Measurements from ENCODE around the gene RIN3. TPM values are rescaled to one million over a fixed set of nuclear protein-coding genes. Genes with fewer than 3 reads are reported as not detected.

The RIN3 gene
- polyA plus RNA-seq, 3 donors: 42.8 to 144 (median 54.6) TPM

- H3K4me1 ChIP-seq (ENCODE audit: control insufficient read depth in 1 of 2, insufficient read depth in 2 of 2, low read length in 2 of 2): peaks cover 61 to 62% of the 10 kb centered on the region in 2 donors
- peaks cover 0 to 7% (median 0%) of the 10 kb centered on the region in 7 donors for H3K9me3 Mint-ChIP-seq
- H2AFZ ChIP-seq (ENCODE audit: insufficient read depth, low read depth, low read length, poor library complexity, severe bottlenecking): no peak overlapping the region
- peak overlapping the region; percentile 49 to 98 for H3K27ac ChIP-seq (ENCODE audit: low read depth in 1 of 2, low read length in 2 of 2)
- H3K4me1 Mint-ChIP-seq: peaks cover 62% of the 10 kb centered on the region
- peaks cover 0 to 4% (median 0%) of the 10 kb centered on the region in 3 donors for H3K27me3 Mint-ChIP-seq (ENCODE audit: low read depth in 3 of 3)
- peak in 1 of 3 donors; percentile 29 for DNase-seq
- no peak overlapping the region for H3K4me2 ChIP-seq (replicated peaks; ENCODE audit: extremely low read depth, low read length, poor library complexity, severe bottlenecking)
- H3K36me3 ChIP-seq (replicated peaks in 1 of 2; ENCODE audit: control insufficient read depth in 1 of 2, insufficient read depth in 2 of 2, low read length in 2 of 2): peaks cover 40 to 50% of the 10 kb centered on the region in 2 donors
- no peaks in the 10 kb centered on the region for H3K27me3 ChIP-seq (ENCODE audit: control insufficient read depth in 2 of 2, insufficient read depth in 2 of 2, low read length in 2 of 2)
- peaks cover 61 to 72% of the 10 kb centered on the region in 2 donors for H3K36me3 Mint-ChIP-seq
- peak overlapping the region in 1 of 3 experiments; percentile 27 for H3K4me3 ChIP-seq (replicated peaks in 1 of 3; ENCODE audit: low read depth in 2 of 3, low read length in 3 of 3)
- intact Hi-C loops (cut with micrococcal nuclease): loop anchor here (5.0 kb wide), 1 partner anchor 33 kb away; no protein-coding TSS in a partner anchor
- peaks cover 48% of the 10 kb centered on the region for H3K79me2 ChIP-seq (ENCODE audit: insufficient read depth, low read length)
- no peak for TF ChIP-seq CTCF (IDR thresholded peaks at IDR 0.05)
- peaks cover 21% of the 10 kb centered on the region for H4K20me1 ChIP-seq (ENCODE audit: insufficient read depth, low read length)
- H3K9me3 ChIP-seq (replicated peaks in 1 of 2; ENCODE audit: control insufficient read depth in 1 of 2, insufficient read depth in 1 of 2, low read length in 2 of 2): peaks cover 0 to 5% of the 10 kb centered on the region in 2 donors
- H3K27ac Mint-ChIP-seq: peak overlapping the region; percentile 94 to 100 (median 100)
- WGBS (ENCODE audit: insufficient coverage): 98% methylated on average over 7 of the region's 9 CpGs
- H3K4me3 Mint-ChIP-seq: no peak overlapping the region
- no peak overlapping the region for H3K9ac ChIP-seq (ENCODE audit: insufficient read depth, low read length, poor library complexity, severe bottlenecking)
These were observed 131.5 kb downstream of the RIN3 start for GRCh38 chr14:92644970-92645515.

GRCh38 chr14:92645841-92646478, 132.4 kb downstream of the RIN3 start:
- H3K4me3 Mint-ChIP-seq: peak overlapping the region in 1 of 2 donors; percentile 39
- Histone ChIP-seq H3K79me2 (ENCODE audit: insufficient read depth, low read length) (peaks cover 53% of the 10 kb centered on the region), H3K36me3 (replicated peaks in 1 of 2; ENCODE audit: control insufficient read depth in 1 of 2, insufficient read depth in 2 of 2, low read length in 2 of 2) (peaks cover 37 to 45% of the 10 kb centered on the region in 2 donors), H3K4me3 (replicated peaks in 1 of 3; ENCODE audit: low read depth in 2 of 3, low read length in 3 of 3) (peak overlapping the region in 1 of 3 experiments; percentile 27), H3K4me2 (replicated peaks; ENCODE audit: extremely low read depth, low read length, poor library complexity, severe bottlenecking) (peak overlapping the region; percentile 44), H3K27ac (ENCODE audit: low read depth in 1 of 2, low read length in 2 of 2) (peak overlapping the region; percentile 49 to 98), H4K20me1 (ENCODE audit: insufficient read depth, low read length) (peaks cover 16% of the 10 kb centered on the region), H3K9me3 (replicated peaks in 1 of 2; ENCODE audit: control insufficient read depth in 1 of 2, insufficient read depth in 1 of 2, low read length in 2 of 2) (peaks cover 0 to 5% of the 10 kb centered on the region in 2 donors), H3K9ac (ENCODE audit: insufficient read depth, low read length, poor library complexity, severe bottlenecking) (no peak overlapping the region), H2AFZ (ENCODE audit: insufficient read depth, low read depth, low read length, poor library complexity, severe bottlenecking) (no peak overlapping the region), H3K27me3 (ENCODE audit: control insufficient read depth in 2 of 2, insufficient read depth in 2 of 2, low read length in 2 of 2) (no peaks in the 10 kb centered on the region), H3K4me1 (ENCODE audit: control insufficient read depth in 1 of 2, insufficient read depth in 2 of 2, low read length in 2 of 2) (peaks cover 70 to 72% of the 10 kb centered on the region in 2 donors)
- peaks cover 0 to 4% (median 0%) of the 10 kb centered on the region in 3 donors for H3K27me3 Mint-ChIP-seq (ENCODE audit: low read depth in 3 of 3)
- peak; percentile 60 to 71 (median 64) for DNase-seq
- H3K4me1 Mint-ChIP-seq: peaks cover 71% of the 10 kb centered on the region
- TF ChIP-seq CTCF (IDR thresholded peaks at IDR 0.05): no peak
- intact Hi-C loops (cut with micrococcal nuclease): loop anchor here (2.0 to 5.0 kb wide), 2 partner anchors 15 to 34 kb away; no protein-coding TSS in a partner anchor
- WGBS (ENCODE audit: insufficient coverage): 19% methylated on average over 3 of the region's 13 CpGs
- peak overlapping the region; percentile 94 to 100 (median 100) for H3K27ac Mint-ChIP-seq
- peaks cover 0 to 7% (median 0%) of the 10 kb centered on the region in 7 donors for H3K9me3 Mint-ChIP-seq
- peaks cover 58 to 75% of the 10 kb centered on the region in 2 donors for H3K36me3 Mint-ChIP-seq
